Measurements from ENCODE around the gene HOPX.

GRCh38 chr4:56646341-56646740 lies 34.8 kb downstream of the HOPX start:
- TF ChIP-seq CTCF (conservative IDR thresholded peaks at IDR 0.05), result no peak
- TF ChIP-seq EZH2 (IDR thresholded peaks at IDR 0.05; ENCODE audit: low read depth), result no peak

Measured in PC-9 (cell line).